Lung (tissue), 12 donors: ENCODE results near the gene SLC25A21. TPM values are rescaled to one million over a fixed set of nuclear protein-coding genes. Genes with fewer than 3 reads are reported as not detected.

Experiments used
- ATAC-seq: fragments of 200-7000 bp; cut with Tn5 transposase; one replicate; pipeline ENCODE4 v1.9.1; 2020; ENCODE audit warnings: moderate number of reproducible peaks; ENCODE audit not compliant: insufficient read depth, low FRiP score
- DNase-seq, 3 donors: peaks; one replicate each; pipeline ENCODE4 v3.0.0-alpha.2; 2013 to 2017
- H3K27ac ChIP-seq, 2 donors: one replicate each; pipeline ENCODE4 v1.5.1; 2013; ENCODE audit warnings: mild to moderate bottlenecking in 2 of 2, moderate library complexity in 2 of 2, control low read depth in 1 of 2, inconsistent platforms in 1 of 2, low read depth in 1 of 2, low read length in 1 of 2
- H3K27me3 ChIP-seq, 3 donors: one replicate each; pipeline ENCODE4 v1.5.1; 2013; ENCODE audit warnings: low read length in 2 of 3; ENCODE audit not compliant: control insufficient read depth in 3 of 3, insufficient read depth in 3 of 3
- H3K36me3 ChIP-seq, 4 donors: one replicate each; pipeline ENCODE4 v1.5.1; 2013; ENCODE audit warnings: low read length in 4 of 4, mild to moderate bottlenecking in 1 of 4, moderate library complexity in 1 of 4; ENCODE audit not compliant: control insufficient read depth in 4 of 4, insufficient read depth in 4 of 4
- H3K4me1 ChIP-seq, 5 donors: one replicate each; pipeline ENCODE4 v1.5.1; 2013; ENCODE audit warnings: low read length in 5 of 5, mild to moderate bottlenecking in 2 of 5, moderate library complexity in 1 of 5; ENCODE audit not compliant: control insufficient read depth in 5 of 5, insufficient read depth in 5 of 5
- H3K4me3 ChIP-seq: one replicate; pipeline ENCODE4 v1.5.1; 2013; ENCODE audit warnings: mild to moderate bottlenecking, control low read depth, moderate library complexity
- H3K9ac ChIP-seq, 2 donors: one replicate each; pipeline ENCODE4 v1.5.1; 2013; ENCODE audit warnings: low read length in 2 of 2, control low read depth in 1 of 2; ENCODE audit not compliant: insufficient read depth in 1 of 2
- H3K9me3 ChIP-seq, 4 donors: one replicate each; pipeline ENCODE4 v1.5.1; 2013; ENCODE audit warnings: low read length in 3 of 4, mild to moderate bottlenecking in 1 of 4, moderate library complexity in 1 of 4; ENCODE audit not compliant: control insufficient read depth in 4 of 4, insufficient read depth in 3 of 4
- CTCF ChIP-seq: IDR thresholded peaks from 2 replicates; pipeline ENCODE4 v1.5.1; 2012; ENCODE audit warnings: mild to moderate bottlenecking; ENCODE audit errors: control extremely low read depth, extremely low read depth
- WGBS, 2 donors: extraction: QIAGEN DNeasy Blood & Tissue Kit; methylation state at CpG; one replicate each; pipeline ENCODE4 v1.1.7; 2013; 5-methylcytosine and 5-hydroxymethylcytosine counted together
- polyA plus RNA-seq, 2 donors: library from polyadenylated mRNA; stranded (reverse); fragments of 200-250 nt; gene quantifications; one replicate each; pipeline ENCODE4 v1.2.1, GENCODE V29; 2013
- total RNA-seq, 2 donors: library from RNA; depleted of rRNA in 1 of 2; stranded (reverse); fragments of >200 nt in 1 of 2; gene quantifications; one replicate each; pipeline ENCODE4 v1.2.1, GENCODE V29; 2014 to 2021
- donor health status: control.
- donor health status: control.
- donor health status: Bipolar disorder and iron deficiency.
- donor health status: healthy.
- donor health status: DM: yes; HTN: yes; CAD: no.

SLC25A21 gene
- total and polyA plus RNA-seq, 4 donors: 0.23 to 2.6 (median 0.42) TPM

GRCh38 chr14:37034410-37035285, 137.8 kb downstream of the SLC25A21 start:
- no peaks in the 10 kb centered on the region for H3K4me1 ChIP-seq
- H3K27me3 ChIP-seq: no peaks in the 10 kb centered on the region
- TF ChIP-seq CTCF: no peak
- DNase-seq: no peak
- H3K9ac ChIP-seq: no peak overlapping the region
- H3K27ac ChIP-seq: no peak overlapping the region
- no peaks in the 10 kb centered on the region for H3K36me3 ChIP-seq
- WGBS, 2 donors: 81 to 82% methylated on average over 11 of the region's 11 CpGs
- ATAC-seq: no peak
- H3K4me3 ChIP-seq: no peak overlapping the region
- H3K9me3 ChIP-seq: no peaks in the 10 kb centered on the region

GRCh38 chr14:37032863-37033262, 139.5 kb downstream of the SLC25A21 start:
- H3K27ac ChIP-seq: no peak overlapping the region
- no peaks in the 10 kb centered on the region for H3K4me1 ChIP-seq
- 71 to 85% methylated on average over 1 of the region's 1 CpG for WGBS, 2 donors
- ATAC-seq: no peak
- H3K9ac ChIP-seq: no peak overlapping the region
- no peak for DNase-seq
- no peaks in the 10 kb centered on the region for H3K9me3 ChIP-seq
- H3K36me3 ChIP-seq: no peaks in the 10 kb centered on the region
- H3K4me3 ChIP-seq: no peak overlapping the region
- no peaks in the 10 kb centered on the region for H3K27me3 ChIP-seq
- no peak for TF ChIP-seq CTCF

- Histone ChIP-seq H3K4me3 (no peak overlapping the region), H3K27me3 (no peaks in the 10 kb centered on the region), H3K27ac (no peak overlapping the region), H3K9me3 (no peaks in the 10 kb centered on the region), H3K36me3 (no peaks in the 10 kb centered on the region), H3K4me1 (no peaks in the 10 kb centered on the region), H3K9ac (no peak overlapping the region)
- no peak for ATAC-seq
- WGBS, 2 donors: 51 to 63% methylated on average over 4 of the region's 4 CpGs
- no peak for DNase-seq
- TF ChIP-seq CTCF: no peak
Measured at GRCh38 chr14:37027188-37027824, 145.1 kb downstream of the SLC25A21 start.
